GM19240 (cell line): ENCODE measurements around the gene KCNAB2.

Experiments used
- DNase-seq: peaks from one replicate; pipeline ENCODE4 v3.0.0; 2011; ENCODE audit warnings: low spot score; ENCODE audit not compliant: insufficient read length

The KCNAB2 gene

DNA sequence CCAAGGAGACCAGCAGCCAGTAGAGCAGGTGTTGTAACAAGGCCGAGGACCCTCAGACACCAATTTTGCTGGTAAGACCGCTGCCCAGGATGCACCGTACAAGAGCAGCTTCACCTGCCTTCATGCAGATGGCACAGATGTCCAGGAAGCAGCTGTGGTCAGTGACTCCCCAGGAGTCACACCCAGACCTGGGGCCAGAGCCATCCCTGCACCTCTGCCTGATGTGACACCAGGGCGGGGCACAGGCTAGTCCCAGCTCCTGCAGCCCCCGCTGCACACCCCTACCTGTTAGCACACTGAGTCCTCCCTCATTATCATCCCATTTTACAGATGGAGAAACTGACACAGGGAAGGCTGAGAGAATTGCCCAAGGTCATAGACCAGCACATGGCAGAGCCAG is 16.3 kb upstream of the KCNAB2 start:
- DNase-seq, result no peak

DNA sequence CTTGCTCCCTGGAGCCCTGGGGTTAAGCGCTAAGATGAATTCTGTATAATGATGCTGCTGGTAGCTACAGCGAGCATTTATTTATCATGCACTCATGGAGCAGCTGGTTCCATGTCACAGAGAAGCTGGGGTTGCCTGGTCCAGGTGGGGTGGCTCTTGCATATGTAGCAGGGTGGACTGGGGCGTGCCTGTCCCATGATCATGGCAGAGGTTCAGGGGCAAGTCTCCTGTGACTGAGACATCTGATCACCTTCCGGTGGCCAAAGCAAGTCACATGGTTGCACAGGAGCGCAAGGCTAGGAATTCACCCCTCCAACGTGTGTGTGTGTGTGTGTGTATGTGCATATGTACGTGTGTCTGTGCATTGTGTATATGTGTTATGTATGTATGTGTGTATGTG is 15.6 kb upstream of the KCNAB2 start:
- no peak for DNase-seq

DNA sequence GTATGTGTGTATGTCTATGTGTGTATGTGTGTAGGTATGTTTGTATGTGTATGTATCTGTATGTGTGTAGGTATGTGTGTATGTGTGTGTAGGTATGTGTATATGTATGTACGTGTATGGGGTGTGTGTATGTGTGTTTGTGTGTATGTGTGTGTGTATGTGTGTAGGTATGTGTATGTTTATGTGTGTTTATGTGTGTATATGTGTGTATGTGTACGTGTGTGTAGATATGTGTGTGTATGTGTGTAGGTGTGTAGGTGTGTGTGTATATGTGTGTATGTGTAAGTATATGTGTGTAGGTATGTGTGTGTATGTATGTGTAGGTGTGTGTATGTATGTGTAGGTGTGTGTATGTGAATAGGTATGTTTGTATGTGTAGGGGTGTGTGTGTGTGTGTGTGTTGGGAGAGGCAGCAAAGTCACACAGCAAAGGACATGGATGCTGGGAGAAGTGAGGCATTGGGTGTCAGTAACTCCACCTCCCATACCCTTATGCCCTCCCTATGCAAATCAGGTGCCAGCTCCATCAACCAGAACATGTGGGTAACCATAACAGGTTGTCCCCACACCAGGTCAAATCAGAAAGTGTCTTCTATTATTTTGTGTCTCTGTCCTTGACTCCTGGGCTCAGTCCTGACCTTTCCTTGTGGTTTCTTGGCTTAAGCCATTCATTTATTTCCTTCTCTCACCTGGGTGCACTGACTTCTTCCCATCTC is 15.0 kb upstream of the KCNAB2 start:
- no peak for DNase-seq

DNA sequence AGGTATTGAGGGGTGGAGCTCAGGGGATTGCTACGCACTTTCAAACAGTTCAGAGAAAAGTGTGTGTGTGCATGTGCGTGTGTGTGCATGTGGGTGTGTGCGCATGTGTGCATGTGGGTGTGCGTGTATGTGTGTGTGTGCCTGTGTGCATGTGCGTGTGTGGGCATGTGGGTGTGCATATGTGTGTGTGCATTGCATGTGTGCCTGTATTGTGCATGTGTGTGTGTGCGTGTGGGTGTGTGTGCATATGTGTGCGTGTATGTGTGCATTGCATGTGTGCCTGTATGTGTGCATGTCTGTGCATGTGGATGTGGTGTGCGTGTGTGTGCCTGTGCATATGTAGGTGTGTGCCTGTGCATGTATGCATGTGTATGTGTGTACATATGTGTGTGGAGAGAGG is 12.6 kb upstream of the KCNAB2 start:
- no peak for DNase-seq

DNA sequence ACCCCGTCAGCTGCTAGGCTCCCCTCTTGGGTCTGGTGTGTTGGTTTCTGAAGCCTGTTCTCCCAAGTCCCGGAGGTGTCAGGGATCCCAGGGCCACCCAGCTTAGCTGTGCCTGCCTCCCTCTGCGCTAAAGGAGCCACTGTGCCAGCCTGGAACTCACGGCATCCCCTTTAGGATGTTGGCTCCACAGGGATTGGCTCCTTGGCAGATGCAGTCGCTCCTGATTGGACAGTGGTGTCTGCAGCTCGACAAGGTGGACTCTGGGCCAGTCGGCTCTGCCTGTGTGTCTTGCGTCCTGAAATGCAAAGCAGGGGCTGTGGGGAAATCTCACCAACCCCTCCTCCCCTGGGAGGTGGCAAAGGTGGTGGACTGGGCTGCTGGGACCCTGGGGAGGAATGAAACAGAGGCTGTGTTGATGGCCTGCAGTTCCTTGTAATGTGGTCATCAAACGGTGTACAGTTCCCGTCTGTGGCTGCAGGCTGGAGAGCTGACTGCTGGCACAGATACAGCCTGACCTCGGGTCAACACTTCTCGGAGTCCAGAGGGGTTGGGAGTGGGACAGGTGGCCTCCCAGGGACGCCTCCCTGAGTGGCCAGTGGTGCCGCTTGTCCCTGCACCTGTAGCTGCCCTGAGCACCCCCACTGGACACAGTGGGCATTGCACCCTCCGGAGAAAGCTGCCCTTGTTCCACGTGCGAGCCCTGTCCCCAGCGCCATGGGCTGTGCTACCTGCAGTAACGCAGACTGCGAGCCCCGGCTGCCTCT is 11.5 kb upstream of the KCNAB2 start:
- DNase-seq, result no peak

DNA sequence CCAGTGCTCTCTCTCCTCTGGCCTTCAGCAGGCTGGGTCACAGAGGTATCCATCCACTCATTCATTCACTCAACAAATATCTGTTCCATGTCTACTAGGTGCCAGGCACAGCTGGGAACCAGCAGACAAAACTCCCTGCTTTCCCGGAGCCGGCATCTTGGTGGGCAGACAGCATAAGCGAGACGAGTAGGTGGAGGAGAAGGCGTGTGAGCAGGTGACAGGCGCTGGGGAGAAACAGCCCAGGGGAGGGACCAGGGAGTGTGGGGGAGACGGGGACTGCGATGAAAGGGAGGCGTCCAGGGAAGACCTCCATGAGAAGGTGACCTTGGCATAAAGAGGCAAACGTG is 11.0 kb upstream of the KCNAB2 start:
- no peak for DNase-seq

DNA sequence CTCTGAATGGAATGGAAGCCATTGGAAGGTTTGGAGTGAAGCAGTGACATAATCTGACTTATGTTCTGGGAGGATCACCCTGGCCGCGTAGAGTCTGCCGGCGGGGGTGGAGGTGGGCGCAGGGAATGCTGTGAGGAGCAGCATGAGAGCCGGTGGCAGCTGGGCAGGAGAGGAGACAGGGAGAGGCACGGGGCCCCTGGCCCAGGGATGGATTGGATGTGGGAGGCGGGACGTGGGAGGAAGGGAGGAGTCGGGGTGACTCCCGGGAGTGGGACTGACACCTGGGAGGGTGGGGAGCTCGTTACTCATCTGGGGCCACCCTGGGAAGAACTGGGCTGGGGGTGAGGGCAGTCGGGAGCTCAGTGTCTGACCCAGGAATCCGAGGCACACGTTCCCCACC is 10.4 kb upstream of the KCNAB2 start:
- DNase-seq, result no peak

DNA sequence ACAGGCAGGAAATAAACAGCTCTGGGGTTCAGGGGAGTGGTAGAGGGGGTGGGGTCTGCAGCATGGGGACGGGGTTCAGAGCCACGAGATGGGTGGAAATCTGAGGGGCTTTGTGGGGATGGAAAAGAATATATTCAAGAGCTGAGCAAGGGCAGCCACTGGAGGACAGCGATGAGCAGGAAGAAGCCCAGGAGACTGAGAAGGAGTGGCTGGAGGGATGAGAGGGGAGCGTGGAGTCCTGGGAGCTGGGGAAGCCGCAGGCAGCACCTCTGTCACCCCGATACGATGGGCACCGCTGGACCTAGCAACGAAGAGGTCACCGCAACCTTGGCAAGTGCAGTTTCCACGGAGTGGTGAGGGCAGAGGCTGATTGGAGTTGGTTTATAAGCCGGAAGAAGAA is 10.0 kb upstream of the KCNAB2 start:
- no peak for DNase-seq

DNA sequence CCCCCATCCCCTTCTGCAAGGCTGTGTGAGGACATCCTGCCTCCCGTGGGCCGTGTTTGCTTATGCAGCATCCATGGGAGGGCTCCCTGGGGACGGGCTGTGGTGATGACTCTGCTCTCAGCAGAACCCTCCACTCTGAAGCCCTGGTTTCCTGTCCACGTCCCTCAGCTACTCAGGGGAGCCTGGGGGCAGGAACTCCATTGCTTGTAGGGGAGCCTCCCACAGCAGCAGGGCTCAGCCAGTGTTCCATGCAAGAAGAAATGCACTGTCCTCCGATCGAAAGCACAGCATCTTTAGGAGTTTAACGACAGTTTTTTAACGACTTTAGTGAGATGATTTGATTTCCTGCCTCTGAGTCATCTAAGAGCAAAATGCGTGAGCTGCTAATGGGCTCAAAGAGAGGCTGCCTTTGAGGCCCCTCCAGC is 8.3 kb upstream of the KCNAB2 start:
- no peak for DNase-seq

DNA sequence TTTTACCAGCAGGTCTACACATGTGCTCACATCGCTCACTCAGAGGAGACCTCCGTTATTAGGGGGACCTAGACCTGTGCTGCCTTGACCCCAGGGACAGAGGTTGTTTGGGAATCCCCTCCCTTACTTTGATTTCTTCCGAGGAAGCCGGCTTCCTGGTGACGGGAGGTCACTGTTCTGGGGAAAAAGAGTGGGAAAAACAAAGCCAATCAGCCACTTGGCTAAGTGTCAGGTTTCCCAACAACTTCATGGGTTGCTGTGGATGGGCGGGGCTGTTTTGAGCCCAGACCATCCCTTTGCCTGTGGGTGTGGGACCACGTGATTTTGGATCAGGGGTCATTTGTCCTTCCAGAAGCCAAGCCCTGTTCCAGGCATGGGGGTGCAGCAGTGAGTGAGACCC is 7.1 kb upstream of the KCNAB2 start:
- DNase-seq, result no peak

DNA sequence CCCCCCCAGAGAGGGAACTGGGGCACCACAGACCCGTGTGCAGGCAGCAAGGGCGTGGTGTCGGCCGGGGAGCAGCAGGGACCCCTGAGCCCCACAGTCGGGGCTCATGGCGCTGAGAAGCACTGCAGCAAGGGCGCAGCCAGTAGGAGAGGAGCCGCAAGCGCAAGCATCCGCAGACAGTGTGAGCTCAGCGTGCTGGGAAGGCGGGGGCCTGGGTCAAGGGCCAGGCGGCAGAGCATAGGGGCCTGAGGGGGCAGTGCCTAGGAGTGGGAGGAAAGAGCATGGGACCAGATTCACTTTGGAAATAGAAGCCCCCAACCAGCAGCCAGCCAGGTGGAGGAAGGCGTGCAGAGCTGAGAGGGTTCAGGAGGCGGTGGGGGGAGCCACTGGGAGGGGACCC is 6.7 kb upstream of the KCNAB2 start:
- no peak for DNase-seq

DNA sequence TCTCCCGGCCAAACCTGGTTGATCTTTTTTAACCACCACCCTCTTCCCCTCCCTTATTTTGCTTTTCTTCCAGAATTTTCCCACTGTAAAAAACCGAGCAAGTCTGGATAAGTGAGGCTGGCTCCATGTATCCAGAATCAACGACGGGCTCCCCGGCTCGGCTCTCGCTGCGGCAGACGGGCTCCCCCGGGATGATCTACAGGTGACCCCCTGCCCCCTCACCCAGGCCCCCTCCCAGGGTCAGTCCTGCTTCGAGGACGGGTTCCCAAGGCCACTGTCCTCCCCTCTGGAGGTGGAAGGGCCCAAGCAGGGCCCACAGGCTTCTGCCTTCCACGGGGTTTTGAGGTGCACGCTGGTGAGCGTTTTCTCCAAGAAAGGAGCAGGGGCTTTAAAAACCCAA is 5.2 kb upstream of the KCNAB2 start:
- DNase-seq, result no peak

DNA sequence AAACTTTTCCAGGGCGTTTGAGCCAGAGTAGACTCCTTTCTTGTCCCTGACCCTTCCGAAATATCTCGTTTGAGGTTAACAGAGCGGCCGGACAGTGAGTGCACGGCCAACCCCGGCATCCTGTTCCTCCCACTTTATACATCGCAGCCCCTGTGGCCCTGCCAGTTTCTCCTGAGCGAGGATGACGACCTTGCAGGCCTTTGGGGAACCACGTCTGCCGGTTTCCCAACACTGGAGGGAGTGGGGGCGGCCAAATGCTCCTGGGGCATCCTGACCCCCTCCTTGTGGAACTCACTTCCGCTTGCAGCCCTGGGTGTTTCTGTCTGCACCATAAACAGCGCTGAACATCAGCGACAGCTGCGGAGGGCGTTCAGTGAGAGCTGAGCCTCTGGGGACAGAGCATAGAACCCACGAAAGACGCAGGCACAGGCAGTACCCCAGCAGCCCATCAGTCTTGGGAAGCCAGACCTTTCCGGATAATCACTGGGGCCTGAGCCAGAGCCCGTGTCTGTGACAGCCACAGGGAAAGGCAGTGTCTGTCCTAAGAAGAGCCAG is 4.8 kb upstream of the KCNAB2 start:
- DNase-seq, result no peak

DNA sequence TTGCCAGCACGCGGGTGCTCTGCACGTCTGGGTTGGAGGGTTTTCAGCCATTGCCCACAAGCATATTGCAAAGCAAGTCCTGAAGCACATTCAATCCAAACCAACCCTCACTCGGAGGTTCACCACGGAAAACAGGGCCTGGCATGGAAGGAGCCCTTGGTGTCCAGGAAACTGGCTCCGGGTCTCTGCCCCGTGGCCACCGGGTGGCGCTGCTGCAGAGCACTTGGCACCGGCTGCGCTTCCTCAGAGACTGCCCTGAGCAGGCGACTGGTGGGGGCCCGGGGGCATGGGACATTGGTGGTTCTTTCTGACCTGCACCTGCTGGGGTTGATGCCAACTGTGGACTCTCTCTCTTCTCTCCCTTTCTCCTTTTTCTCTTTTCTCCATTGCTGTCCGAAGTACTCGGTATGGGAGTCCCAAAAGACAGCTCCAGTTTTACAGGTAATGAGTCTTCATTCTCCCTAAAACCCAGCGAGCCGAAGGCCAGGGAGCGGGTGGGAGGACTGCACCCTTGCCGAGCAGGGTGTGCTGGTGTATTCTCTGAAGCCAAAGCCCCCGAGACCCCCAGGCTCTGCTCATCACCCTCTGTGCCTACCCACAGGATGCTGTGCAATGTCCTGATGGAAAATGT is 4.1 kb upstream of the KCNAB2 start:
- no peak for DNase-seq

DNA sequence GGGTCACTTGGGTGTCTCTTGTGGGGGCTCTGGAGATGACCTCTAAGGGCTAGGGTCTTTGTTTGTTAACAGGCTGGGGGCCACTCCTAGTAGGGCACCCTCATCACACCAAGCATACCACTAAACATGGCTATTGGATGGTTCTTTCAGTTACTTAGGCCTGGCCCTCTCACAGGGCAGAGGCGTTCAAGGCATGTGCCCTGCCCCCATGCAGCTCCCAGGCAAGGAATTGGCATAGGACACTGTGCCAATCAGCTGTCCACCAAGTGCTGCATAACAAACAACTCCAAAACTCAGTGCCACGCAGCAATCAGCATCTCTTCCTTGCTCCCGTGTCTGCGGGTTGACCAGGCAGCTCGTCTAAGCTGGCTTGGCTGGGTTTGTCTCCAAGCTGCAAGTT is 2.1 kb upstream of the KCNAB2 start:
- DNase-seq, result no peak

DNA sequence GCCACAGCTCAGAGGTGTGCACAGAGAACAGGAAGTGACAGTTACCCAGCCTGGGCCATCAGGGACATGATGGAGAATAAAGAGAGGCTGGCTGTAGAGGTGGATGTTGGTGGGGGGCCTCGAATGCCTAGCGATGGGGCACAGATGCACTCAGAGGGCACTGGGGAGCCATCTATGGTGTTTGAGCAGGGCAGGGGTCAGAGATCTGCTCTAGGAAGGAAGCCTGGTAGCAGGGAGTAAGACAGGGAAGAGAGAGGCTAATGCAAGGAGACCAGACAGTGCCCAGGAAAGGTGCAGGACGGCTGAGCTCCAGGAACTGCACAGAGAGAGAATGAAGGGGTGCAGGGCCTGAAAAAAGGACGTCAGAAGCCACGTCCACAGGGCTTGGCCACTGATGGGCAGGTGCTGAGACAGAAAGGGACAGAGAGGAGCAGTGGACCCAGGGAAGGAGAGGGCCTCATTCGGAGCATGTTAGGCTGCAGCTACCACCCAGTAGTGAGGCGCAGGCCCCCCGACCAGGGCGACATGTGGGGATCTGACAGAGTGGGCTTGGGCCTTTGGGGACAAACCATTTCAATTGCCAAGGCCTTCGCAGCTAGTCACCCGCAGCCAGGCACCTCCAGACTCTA is 1.1 kb upstream of the KCNAB2 start:
- no peak for DNase-seq

DNA sequence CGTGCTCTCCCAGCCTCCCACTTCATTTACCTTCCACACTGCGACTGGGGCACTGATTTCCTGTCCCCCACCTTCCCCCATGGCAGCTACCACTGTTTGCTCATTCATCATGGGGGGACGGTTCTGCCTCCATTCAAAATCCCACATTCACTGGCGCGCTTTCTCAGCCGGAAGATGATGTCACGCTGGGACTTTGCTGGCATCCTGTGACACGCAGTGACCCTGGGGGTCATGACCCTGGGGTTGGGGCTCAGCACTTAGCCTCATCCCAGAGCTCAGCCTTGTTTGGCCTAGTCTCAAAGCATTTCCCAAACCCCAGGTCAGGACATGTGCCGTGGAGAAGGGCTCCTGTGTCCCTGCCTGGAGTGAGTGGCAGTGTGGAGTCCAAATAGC is 582 bp upstream of the KCNAB2 start:
- DNase-seq, result no peak

DNA sequence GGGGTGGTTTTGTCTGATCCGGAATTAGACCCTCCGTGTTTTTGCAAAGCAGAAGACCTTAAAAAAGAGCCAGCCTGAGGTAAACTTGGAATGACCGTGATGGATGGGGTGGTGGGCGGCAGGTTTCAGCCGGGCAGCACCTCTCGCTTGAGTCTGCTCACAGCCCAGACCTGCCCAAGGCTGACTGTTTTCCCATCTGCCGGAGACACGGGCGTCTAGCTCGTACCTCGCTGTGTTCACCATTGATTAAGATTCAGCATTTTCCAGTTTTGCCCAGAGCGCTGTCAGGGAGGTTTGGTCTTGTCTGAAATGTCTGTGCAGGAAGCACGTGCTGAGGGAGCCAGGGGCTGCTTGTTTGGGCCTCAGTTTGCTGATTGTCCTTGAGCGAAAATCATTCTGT is 591 bp downstream of the KCNAB2 start:
- DNase-seq, result no peak

DNA sequence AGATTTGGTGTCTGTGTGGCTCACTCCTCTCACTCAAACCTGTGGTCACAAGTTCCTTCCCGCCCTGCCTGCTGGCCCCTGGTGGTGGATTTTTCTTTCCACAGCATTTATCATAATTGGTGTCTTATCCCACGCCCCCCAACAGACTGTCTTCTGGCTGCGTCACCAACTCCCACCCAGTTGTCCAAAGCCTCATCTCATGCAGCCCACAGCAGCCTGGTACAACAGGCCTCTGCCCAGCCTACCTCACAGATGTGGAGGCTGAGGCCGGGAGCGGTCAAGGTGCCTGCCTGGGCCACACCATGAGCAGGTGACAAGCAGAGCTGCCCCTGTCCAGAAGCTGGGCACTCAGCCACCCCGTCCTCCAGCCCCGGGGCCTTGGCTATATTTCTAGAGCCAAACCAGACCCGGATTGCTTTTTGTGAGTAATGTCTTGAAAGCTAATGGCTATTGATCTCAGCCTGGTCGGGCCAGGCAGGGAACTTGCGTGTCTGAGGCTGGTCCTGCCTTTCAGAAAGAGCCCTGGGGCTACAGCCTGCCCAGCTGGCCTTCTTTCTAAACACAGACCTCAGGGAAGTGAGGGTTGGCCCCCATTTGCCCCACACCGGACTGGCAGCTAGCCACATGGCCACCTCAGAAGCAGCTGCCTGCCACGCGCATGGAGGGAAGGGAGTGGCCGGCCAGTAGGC is 2.6 kb downstream of the KCNAB2 start:
- DNase-seq, result no peak

DNA sequence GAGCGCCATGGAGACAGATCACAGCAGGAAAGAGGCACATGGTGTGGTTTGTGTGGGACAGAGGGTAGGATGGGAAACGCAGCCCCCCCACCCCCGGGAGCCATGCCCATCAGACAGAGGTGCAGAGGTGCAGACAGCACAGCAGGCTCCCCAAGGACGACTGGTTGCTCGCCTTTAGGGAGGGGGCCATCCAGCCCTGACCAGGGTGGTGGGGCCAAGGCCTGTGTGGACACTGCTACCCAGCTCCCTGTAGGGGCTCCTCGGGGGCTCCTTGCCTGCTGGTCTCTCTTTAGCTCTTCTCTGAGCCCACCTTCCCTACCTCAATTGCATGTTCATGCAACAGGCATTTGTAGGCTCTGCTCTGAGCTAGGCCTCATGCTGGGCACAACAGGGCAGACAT is 3.7 kb downstream of the KCNAB2 start:
- no peak for DNase-seq

DNA sequence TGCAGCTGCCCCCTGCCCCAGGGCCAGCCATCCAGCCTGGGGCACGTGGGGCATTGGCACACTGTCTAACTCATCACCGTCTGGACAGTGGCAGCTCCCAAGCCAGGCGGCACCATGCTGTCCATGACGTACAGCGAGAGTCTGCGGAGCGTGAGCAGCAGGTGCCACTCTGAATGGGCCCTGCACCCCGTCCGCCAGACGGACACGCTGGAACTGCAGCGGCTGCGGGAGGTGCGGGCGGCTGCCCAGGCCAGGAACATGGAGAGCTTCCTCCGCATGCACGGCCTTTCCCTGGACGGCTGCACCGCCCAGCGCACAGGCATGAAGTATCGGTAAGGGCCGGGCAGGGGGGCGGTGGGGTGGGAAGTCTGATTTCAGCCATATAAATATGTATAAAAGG is 5.7 kb downstream of the KCNAB2 start:
- DNase-seq, result no peak
